Esophagus mucosa (tissue), 1 donor: Measurements from ENCODE around the gene SREBF1. TPM values are rescaled to one million over a fixed set of nuclear protein-coding genes. Genes with fewer than 3 reads are reported as not detected.

ENCODE experiments used
- ATAC-seq: fragments of 200-7000 bp; cut with Tn5 transposase; one replicate; pipeline ENCODE4 v1.9.1; 2020
- total RNA-seq: library from RNA; stranded (reverse); gene quantifications from one replicate; pipeline ENCODE4 v1.2.4, GENCODE V29; 2023
- donor health status: DM: yes; HTN: yes; CAD: no.

Gene SREBF1
- total RNA-seq, 1 donor from 2014 or later = 142 TPM

- ATAC-seq = no peak
Observed at GRCh38 chr17:17822616-17823015, 14.2 kb downstream of the SREBF1 start.

DNA sequence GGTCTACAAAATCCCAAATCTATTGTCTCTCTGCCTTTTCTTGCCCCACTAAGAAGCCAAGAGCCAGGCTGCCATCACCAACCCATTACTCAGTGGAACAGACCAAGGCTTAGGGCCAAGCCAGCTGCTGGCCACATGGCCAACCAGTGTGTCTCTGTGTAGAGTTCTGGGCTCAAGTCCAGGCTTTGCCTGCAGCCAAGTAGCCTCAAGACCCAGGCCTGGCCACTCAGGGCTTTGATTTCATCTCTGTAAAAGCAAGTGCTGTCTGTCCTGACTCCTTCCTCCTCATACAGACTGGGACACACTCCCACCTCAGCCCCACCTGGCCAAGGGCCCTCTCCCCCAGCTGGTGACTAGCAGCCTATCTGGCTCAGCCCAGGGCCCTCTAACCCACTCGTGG, 14.6 kb downstream of the SREBF1 start:
- no peak for ATAC-seq

DNA sequence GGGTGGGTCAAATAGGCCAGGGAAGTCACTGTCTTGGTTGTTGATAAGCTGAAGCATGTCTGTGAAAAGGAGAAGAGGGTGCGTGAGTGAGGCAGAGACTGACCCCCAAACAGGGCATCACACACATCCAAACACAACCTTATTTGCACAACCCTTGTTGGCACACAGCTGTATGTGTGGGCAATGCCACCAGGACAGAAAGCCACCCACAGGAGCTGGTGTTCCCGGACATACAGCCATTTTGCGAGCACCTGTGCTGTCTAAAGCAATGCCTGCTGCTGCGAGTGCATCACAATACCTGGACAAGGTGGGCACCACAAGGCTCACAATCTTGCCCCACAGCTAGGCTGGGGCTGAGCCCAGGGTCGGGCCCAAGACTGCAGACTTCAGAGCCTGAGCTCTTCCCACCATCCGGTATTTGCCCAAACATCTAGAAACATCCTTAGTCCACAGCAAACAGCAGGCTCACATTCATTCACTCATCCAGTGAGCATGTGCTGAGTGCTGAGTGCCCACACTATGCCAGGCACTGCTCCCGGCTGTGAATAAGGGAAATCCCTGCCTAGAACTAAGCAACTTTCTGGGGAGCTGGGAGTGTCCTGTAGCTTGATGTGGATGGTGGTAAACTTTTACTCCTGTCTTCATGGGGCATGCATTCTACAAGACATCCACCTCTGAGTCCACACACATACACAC, 16.2 kb downstream of the SREBF1 start:
- no peak for ATAC-seq

- ATAC-seq = no peak
Observed at GRCh38 chr17:17820046-17820445, 16.7 kb downstream of the SREBF1 start.

GRCh38 chr17:17819561-17819995, 17.2 kb downstream of the SREBF1 start:
- peak; percentile 46 for ATAC-seq

- no peak for ATAC-seq
Observed at GRCh38 chr17:17819111-17819510, 17.7 kb downstream of the SREBF1 start.

DNA sequence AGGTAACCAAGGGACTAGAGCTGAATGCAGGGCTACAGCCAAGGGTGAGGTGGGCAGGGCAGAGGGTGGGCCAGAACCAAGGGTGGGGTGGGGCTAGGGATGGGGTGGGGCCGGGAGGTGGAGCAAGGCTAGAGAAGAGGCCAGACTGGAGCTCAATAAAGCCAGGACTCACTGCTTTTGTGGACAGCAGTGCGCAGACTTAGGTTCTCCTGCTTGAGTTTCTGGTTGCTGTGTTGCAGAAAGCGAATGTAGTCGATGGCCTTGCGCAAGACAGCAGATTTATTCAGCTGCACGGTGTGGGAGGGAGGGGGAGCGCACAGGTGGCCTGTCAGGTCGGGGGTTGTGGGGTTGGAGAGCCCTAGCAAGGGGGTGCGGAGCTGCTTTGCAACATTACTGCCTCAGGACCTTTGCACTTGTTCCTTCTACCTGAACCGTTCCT, 18.7 kb downstream of the SREBF1 start:
- ATAC-seq = peak; percentile 17

DNA sequence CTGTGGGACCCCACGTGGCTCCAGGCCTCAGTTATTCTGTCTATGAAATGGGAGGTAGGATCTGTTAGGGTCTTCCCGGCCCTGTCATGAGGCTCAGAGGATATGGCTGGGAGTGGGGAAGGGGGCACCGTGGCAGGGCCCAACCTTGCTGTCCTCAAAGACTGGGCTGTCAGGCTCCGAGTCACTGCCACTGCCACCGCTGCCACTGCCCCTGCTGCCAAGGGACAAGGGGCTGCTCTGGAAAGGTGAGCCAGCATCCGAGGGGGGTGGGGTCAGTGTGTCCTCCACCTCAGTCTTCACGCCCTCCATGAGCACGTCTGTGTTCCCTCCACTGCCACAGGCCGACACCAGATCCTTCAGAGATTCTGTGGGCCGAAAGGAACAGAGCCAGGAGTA, 19.2 kb downstream of the SREBF1 start:
- ATAC-seq = no peak

- ATAC-seq = no peak
Observed at GRCh38 chr17:17816831-17817551, 19.8 kb downstream of the SREBF1 start.

DNA sequence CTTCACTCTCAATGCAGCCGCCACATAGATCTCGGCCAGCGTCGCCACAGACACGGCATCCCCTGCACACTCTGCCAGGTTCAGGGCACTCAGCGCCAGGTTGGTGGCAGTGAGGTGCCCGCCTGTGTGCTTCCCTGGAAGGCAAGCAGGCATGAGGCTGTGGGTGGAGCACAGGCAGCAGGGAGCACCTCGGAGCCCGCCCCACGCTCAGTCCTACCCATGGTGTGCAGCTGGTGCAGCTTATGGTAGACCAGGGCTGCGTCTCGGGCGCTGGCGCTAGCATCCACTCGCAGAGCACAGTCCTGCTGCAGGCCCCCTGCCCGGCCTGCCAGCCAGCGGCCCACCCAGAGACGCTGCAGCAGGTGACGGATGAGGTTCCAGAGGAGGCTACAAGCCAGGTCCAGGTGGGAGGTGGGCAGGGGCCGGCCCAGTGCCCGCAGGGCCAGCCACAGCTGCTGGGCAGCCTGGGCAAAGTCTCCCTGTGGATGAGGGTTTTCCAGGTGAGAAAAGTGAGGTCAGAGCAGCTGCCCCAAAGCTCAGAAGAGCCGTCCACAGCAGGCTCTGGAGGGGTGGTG, 20.5 kb downstream of the SREBF1 start:
- ATAC-seq = no peak

GRCh38 chr17:17815436-17816200, 21.2 kb downstream of the SREBF1 start:
- no peak for ATAC-seq

DNA sequence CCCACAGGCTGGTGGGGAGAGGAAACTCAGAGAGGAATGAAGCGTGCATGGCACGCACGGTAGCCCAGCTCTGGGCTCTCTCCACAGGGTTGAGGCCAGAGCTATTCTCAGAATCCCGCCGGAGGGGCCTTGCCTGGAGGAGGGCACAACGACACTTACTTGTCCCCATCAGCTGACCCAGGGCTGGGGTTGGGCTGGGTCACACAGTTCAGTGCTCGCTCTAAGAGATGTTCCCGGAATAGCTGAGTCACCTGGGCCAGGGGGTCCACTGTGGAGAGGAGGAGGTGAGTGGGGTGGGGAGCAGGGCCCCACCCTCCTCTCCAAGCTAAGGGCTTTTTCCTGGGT, 21.8 kb downstream of the SREBF1 start:
- no peak for ATAC-seq

GRCh38 chr17:17814162-17815061, 22.4 kb downstream of the SREBF1 start:
- peak; percentile 6 for ATAC-seq

GRCh38 chr17:17813725-17814095, 23.1 kb downstream of the SREBF1 start:
- ATAC-seq = no peak

DNA sequence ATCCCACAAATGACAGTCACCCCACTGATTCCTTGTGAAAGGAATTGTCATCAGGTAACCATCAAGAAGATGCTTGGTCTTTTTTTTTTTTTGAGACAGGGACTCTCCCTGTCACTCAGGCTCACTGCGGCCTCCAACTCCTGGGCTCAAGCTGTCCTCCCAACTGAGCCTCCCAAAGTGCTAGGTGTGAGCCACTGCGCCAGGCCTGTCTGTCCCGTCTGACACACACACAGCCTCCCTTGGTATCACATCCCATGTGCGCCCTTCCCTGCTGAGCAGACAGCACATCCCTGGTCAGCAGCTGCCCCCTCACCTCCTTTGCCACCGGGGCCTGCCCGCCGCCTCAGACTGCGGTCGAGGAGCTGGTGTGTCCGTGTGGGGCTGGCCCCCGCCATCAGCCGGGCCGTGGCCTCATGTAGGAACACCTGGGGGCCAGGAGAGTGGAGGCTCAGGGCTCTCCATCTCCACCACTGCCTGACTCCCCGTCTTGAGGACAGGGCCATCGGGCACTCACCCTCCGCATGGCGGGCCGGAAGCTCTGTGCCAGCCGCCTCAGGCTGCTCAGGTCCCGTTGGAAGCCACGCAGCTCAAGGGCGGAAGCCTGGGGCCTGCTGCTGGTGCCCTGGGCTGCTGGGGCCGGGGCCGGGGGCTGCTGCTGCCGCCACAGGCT, 23.6 kb downstream of the SREBF1 start:
- ATAC-seq = no peak

- ATAC-seq = peak; percentile 31
Observed at GRCh38 chr17:17812211-17813054, 24.4 kb downstream of the SREBF1 start.

- no peak for ATAC-seq
Observed at GRCh38 chr17:17811381-17812210, 25.2 kb downstream of the SREBF1 start.

- no peak for ATAC-seq
Observed at GRCh38 chr17:17810895-17811248, 25.9 kb downstream of the SREBF1 start.

GRCh38 chr17:17810084-17810894, 26.5 kb downstream of the SREBF1 start:
- ATAC-seq = peak; percentile 31
